GM12875 (cell line): ENCODE data around the gene SLC16A3.

ENCODE experiments used
- H3K4me3 ChIP-seq: one replicate; pipeline ENCODE4 v1.5.1; 2011; ENCODE audit warnings: low read depth, low read length, control low read depth
- TF ChIP-seq, protein P1 (sequence below): IDR thresholded peaks from 2 replicates; pipeline ENCODE4 v1.5.1; 2011; ENCODE audit warnings: low read depth, mild to moderate bottlenecking, control low read depth, inconsistent platforms, low read length, moderate library complexity, borderline replicate concordance; ENCODE audit not compliant: insufficient read depth

Gene SLC16A3

DNA sequence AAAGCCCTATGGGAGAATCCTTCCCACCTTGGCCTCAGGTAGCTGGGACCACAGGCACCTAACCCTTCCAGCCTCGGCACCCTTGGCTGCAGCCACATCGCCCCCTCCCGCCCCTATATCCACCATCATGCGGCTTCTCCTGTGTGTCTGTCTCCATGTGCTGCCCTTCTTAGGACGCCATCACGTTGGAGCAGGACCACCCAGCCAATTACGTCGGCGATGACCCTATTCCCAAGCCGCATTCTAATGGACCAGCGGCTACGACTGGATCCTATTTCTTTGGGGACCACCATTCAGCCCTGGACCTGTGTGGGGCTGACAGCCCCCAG is 12.9 kb upstream of the SLC16A3 start:
- TF ChIP-seq, protein P1, sequence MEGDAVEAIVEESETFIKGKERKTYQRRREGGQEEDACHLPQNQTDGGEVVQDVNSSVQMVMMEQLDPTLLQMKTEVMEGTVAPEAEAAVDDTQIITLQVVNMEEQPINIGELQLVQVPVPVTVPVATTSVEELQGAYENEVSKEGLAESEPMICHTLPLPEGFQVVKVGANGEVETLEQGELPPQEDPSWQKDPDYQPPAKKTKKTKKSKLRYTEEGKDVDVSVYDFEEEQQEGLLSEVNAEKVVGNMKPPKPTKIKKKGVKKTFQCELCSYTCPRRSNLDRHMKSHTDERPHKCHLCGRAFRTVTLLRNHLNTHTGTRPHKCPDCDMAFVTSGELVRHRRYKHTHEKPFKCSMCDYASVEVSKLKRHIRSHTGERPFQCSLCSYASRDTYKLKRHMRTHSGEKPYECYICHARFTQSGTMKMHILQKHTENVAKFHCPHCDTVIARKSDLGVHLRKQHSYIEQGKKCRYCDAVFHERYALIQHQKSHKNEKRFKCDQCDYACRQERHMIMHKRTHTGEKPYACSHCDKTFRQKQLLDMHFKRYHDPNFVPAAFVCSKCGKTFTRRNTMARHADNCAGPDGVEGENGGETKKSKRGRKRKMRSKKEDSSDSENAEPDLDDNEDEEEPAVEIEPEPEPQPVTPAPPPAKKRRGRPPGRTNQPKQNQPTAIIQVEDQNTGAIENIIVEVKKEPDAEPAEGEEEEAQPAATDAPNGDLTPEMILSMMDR, result no peak
- no peak overlapping the region for H3K4me3 ChIP-seq

GRCh38 chr17:82216301-82217119 is 12.3 kb upstream of the SLC16A3 start:
- TF ChIP-seq, protein P1, result no peak
- H3K4me3 ChIP-seq, result no peak overlapping the region

DNA sequence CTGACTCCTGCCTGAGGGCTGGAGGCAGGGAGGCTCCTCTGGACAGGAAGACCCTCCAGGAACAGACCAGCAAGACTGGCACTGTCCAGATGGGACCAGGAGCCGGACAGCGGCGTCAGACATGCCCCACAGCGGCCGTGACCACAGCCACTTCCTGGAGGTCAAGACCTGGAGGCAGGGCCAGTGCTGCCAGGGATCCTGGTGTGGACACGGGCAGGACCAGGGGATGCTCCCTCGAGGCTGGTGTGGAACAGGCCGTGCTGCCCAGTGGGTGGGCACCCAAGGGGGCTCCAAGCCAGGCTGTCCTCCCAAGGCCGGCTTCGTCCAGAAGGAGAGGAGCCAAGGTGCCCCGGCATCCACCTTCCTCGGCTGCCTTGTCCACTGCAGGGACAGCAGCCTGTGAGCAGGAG is 11.7 kb upstream of the SLC16A3 start:
- TF ChIP-seq, protein P1, result no peak
- no peak overlapping the region for H3K4me3 ChIP-seq

DNA sequence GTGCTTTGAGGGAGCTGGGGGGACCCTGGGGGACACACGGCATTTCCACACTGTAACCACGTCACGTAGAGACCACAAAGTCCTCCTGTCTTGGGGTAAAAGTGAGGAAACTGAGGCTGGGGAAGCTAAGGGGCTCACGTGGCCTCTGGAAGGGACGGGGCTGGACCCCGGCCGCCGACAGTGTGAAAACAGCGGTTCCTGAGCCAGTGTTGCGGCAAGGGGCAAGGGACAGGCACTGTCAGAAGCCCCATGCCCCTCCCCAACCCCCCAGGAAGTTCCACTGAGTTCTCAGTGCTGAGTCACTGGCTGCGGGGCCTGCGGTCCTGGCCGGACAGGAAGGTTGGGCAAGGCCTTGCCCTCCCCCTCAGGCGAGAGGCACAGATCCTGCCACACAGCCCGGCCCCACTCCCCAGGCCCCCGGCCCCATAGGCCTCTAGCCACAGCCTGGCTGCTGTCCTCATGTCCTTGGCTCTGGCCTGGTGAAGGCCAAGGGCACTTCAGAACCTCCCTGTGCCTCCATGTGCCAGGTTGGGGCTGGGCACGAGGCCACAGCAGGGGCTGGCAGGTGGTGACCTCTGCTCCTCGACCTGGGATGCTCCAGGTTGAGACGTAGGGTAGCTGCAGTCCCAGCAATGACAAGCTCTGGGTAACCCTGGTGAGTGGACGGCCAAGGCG is 11.2 kb upstream of the SLC16A3 start:
- TF ChIP-seq, protein P1, result no peak
- H3K4me3 ChIP-seq, result no peak overlapping the region

DNA sequence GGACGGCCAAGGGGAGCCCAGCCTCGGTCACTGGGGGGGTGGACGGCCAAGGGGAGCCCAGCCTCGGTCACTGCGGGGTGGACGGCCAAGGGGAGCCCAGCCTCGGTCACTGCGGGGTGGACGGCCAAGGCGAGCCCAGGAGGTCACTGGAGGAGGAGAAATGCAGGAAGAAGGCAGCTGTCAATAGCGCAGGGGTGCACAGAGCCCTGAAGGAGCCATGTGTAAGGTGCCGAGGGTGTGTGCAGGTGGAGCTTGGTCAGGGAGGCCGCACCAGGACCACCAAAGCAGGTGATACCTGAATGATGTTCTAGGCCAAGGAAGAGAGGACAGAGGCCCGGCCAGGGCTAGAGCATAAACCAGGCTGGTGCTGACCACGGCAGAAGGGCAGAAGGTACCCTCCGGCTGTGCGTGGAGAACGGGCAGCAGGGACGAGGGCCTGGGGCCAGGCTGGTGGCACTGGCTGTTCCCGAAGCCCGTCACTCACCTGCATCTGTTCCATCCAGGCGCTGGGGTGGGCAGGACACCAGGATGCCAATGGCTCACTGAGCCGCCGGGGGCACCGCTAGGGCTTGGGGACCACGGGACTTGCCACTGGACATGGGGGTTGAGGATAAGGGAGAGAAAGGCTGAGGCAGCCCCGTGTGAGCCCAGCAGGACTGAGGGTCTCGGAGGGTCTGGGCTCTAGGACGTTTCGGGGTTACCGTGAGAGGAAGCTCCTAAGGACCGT is 10.3 kb upstream of the SLC16A3 start:
- TF ChIP-seq, protein P1, result no peak
- H3K4me3 ChIP-seq, result no peak overlapping the region

- TF ChIP-seq, protein P1, result no peak
- no peak overlapping the region for H3K4me3 ChIP-seq
Observed at GRCh38 chr17:82219083-82219482, 9.8 kb upstream of the SLC16A3 start.
